Measurements from ENCODE around the gene PHF12.

The PHF12 gene

DNA sequence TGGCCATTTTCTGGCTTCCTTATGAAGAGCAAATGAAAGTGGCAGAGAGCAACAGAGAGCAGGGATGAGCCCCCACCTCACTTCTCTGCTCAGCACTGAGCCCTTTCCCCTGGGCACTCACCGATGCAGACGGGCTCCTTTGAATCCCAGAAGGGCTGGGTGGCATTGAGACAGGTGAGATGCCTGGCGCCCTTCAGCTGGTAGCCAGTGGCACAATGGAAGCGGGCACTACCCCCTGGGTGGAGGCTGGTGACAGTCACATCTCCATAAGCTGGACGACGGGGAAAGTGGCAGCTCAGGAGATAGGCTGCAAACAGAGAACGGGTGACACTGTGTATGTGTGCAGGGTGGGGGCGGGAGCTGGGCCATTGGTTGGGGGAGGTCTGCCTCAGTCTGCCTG, 12.5 kb upstream of the PHF12 start:
- no peaks in the 10 kb centered on the region for H3K36me3 ChIP-seq (ENCODE audit: insufficient read depth, low read length)
- no peaks in the 10 kb centered on the region for H3K4me1 ChIP-seq (ENCODE audit: insufficient read depth, low read length)
- H3K79me2 ChIP-seq (ENCODE audit: insufficient read depth, low read length) = no peaks in the 10 kb centered on the region
- TF ChIP-seq, protein P1, sequence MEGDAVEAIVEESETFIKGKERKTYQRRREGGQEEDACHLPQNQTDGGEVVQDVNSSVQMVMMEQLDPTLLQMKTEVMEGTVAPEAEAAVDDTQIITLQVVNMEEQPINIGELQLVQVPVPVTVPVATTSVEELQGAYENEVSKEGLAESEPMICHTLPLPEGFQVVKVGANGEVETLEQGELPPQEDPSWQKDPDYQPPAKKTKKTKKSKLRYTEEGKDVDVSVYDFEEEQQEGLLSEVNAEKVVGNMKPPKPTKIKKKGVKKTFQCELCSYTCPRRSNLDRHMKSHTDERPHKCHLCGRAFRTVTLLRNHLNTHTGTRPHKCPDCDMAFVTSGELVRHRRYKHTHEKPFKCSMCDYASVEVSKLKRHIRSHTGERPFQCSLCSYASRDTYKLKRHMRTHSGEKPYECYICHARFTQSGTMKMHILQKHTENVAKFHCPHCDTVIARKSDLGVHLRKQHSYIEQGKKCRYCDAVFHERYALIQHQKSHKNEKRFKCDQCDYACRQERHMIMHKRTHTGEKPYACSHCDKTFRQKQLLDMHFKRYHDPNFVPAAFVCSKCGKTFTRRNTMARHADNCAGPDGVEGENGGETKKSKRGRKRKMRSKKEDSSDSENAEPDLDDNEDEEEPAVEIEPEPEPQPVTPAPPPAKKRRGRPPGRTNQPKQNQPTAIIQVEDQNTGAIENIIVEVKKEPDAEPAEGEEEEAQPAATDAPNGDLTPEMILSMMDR (IDR thresholded peaks at IDR 0.05; ENCODE audit: borderline replicate concordance, extremely low read depth, low read length, poor library complexity, severe bottlenecking) = no peak
- TF ChIP-seq EZH2 (IDR thresholded peaks at IDR 0.05; ENCODE audit: borderline replicate concordance, low read depth, low read length, severe bottlenecking) = no peak
- ATAC-seq (ENCODE audit: insufficient read depth, low read depth) = no peak
- no peak overlapping the region for H3K4me2 ChIP-seq (ENCODE audit: insufficient read depth, low read length)
- H4K20me1 ChIP-seq (ENCODE audit: insufficient read depth, low read length) = no peaks in the 10 kb centered on the region
- no peak for DNase-seq
- H2AFZ ChIP-seq (ENCODE audit: low read depth, low read length) = no peak overlapping the region
- no peaks in the 10 kb centered on the region for H3K27me3 ChIP-seq (ENCODE audit: insufficient read depth, low read length, poor library complexity)
- no peak overlapping the region for H3K9ac ChIP-seq (ENCODE audit: low read depth, low read length)
- no peaks in the 10 kb centered on the region for H3K9me3 ChIP-seq (ENCODE audit: insufficient read depth, low read length, severe bottlenecking)
- no peak overlapping the region for H3K27ac ChIP-seq (ENCODE audit: low read length)
- H3K4me3 ChIP-seq (ENCODE audit: low read depth in 1 of 2, low read length in 2 of 2) = no peak overlapping the region

DNA sequence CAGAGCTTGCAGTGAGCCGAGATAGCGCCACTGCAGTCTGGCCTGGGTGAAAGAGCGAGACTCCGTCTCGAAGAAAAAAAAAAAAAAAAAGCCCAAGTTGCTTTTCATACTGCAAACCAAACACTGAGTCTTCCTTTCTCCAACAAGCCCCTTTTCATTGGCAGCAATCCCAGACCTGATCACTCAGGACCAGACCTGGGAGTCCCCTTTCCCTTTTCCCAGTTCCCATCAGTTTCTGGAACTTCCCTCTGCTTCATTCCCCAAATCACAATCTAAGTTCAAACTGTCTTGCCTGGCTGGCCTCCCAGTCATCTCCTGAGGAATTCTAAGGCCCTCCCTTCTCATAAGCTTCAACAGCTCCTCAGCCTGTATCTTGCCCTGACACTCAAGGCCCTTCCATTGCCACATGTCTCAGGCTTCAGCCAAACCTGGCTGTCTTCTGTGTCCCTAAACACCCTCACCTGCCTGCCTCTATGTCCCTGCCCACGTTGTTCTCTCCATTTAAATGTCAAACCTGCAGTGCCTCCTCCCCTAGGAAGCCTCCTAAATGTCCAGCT, 11.8 kb upstream of the PHF12 start:
- Histone ChIP-seq H3K27ac (ENCODE audit: low read length) (no peak overlapping the region), H3K4me2 (ENCODE audit: insufficient read depth, low read length) (no peak overlapping the region), H2AFZ (ENCODE audit: low read depth, low read length) (no peak overlapping the region), H4K20me1 (ENCODE audit: insufficient read depth, low read length) (no peaks in the 10 kb centered on the region), H3K36me3 (ENCODE audit: insufficient read depth, low read length) (no peaks in the 10 kb centered on the region), H3K4me1 (ENCODE audit: insufficient read depth, low read length) (no peaks in the 10 kb centered on the region), H3K79me2 (ENCODE audit: insufficient read depth, low read length) (no peaks in the 10 kb centered on the region), H3K4me3 (ENCODE audit: low read depth in 1 of 2, low read length in 2 of 2) (no peak overlapping the region), H3K9me3 (ENCODE audit: insufficient read depth, low read length, severe bottlenecking) (no peaks in the 10 kb centered on the region), H3K27me3 (ENCODE audit: insufficient read depth, low read length, poor library complexity) (no peaks in the 10 kb centered on the region), H3K9ac (ENCODE audit: low read depth, low read length) (no peak overlapping the region)
- TF ChIP-seq EZH2 (IDR thresholded peaks at IDR 0.05; ENCODE audit: borderline replicate concordance, low read depth, low read length, severe bottlenecking) = no peak
- TF ChIP-seq, protein P1 (IDR thresholded peaks at IDR 0.05; ENCODE audit: borderline replicate concordance, extremely low read depth, low read length, poor library complexity, severe bottlenecking) = no peak
- no peak for ATAC-seq (ENCODE audit: insufficient read depth, low read depth)
- no peak for DNase-seq

DNA sequence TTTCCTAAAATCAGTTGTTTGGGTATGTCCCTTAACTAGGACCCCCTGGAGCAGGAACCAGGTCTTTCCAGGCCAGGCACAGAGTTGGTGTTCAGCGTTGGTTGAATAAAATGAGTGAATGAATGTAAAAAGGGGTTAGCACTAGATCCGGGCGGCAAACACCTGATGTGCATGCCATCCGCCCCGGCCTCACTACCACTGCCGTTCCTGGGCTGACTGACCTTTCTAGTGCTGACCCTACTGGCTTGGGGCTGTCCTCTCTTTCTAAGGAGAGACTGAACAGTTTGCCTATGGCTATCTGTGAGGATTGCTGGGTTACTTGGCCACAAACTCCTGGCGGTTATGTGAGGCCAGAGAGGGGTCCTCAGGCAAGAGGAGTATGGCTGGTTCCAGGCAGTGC, 10.1 kb upstream of the PHF12 start:
- no peaks in the 10 kb centered on the region for H3K9me3 ChIP-seq (ENCODE audit: insufficient read depth, low read length, severe bottlenecking)
- no peak overlapping the region for H3K4me3 ChIP-seq (ENCODE audit: low read depth in 1 of 2, low read length in 2 of 2)
- H3K27me3 ChIP-seq (ENCODE audit: insufficient read depth, low read length, poor library complexity) = no peaks in the 10 kb centered on the region
- H3K9ac ChIP-seq (ENCODE audit: low read depth, low read length) = no peak overlapping the region
- no peak overlapping the region for H2AFZ ChIP-seq (ENCODE audit: low read depth, low read length)
- no peak for ATAC-seq (ENCODE audit: insufficient read depth, low read depth)
- no peaks in the 10 kb centered on the region for H3K36me3 ChIP-seq (ENCODE audit: insufficient read depth, low read length)
- H3K4me1 ChIP-seq (ENCODE audit: insufficient read depth, low read length) = no peaks in the 10 kb centered on the region
- H4K20me1 ChIP-seq (ENCODE audit: insufficient read depth, low read length) = no peaks in the 10 kb centered on the region
- no peak overlapping the region for H3K27ac ChIP-seq (ENCODE audit: low read length)
- no peaks in the 10 kb centered on the region for H3K79me2 ChIP-seq (ENCODE audit: insufficient read depth, low read length)
- no peak overlapping the region for H3K4me2 ChIP-seq (ENCODE audit: insufficient read depth, low read length)
- TF ChIP-seq, protein P1 (IDR thresholded peaks at IDR 0.05; ENCODE audit: borderline replicate concordance, extremely low read depth, low read length, poor library complexity, severe bottlenecking) = no peak
- no peak for TF ChIP-seq EZH2 (IDR thresholded peaks at IDR 0.05; ENCODE audit: borderline replicate concordance, low read depth, low read length, severe bottlenecking)
- DNase-seq = no peak

All from DND-41 (cell line).